HCT116 (cell line): Measurements from ENCODE around the gene IFNA13. TPM values are rescaled to one million over a fixed set of nuclear protein-coding genes. Genes with fewer than 3 reads are reported as not detected.

ENCODE experiments used
- ATAC-seq: fragments of 200-7000 bp; cut with Tn5 transposase; 2 replicates; pipeline ENCODE4 v1.9.1; 2020; ENCODE audit warnings: mild to moderate bottlenecking, moderate library complexity
- BruUV-seq: library from RNA; stranded (reverse); fragments of 400-500 nt; replicated peaks from 2 replicates; lab custom pipeline; 2021; lab: Mats Ljungman, UMichigan
- CTCF ChIA-PET: fragments of 300-600 bp; sonication (Branson Sonifier 250); formaldehyde crosslinking; loops from one replicate; lab custom pipeline; 2021; ENCODE audit warnings: antibody characterized with exemption; lab: Charles Lee
- POLR2A ChIA-PET: fragments of 300-600, 350-600 bp; sonication (Branson Sonifier 250); formaldehyde crosslinking; loops from one replicate; lab custom pipeline; 2021; ENCODE audit warnings: antibody characterized with exemption; lab: Charles Lee
- RAD21 ChIA-PET, 2 experiments: fragments of 300-600 bp; sonication (Branson Sonifier 250); formaldehyde crosslinking; loops; one replicate each; lab custom pipeline; 2023; ENCODE audit warnings: low total read pairs in 2 of 2; ENCODE audit not compliant: uncharacterized antibody in 2 of 2, unreplicated experiment in 2 of 2, low non-redundant PET in 1 of 2; lab: Charles Lee
- DNase-seq: peaks from one replicate; pipeline ENCODE4 v3.0.0-alpha.2; 2010; ENCODE audit warnings: low read depth, low spot score
- H2AFZ ChIP-seq: fragments of 200-600 bp; shearing (Covaris generic), sonication (generic); 2 replicates; pipeline ENCODE4 v1.6.1; 2017; ENCODE audit warnings: low read depth, mixed run types, mixed read lengths, antibody characterized with exemption, low read length; ENCODE audit not compliant: poor library complexity, severe bottlenecking
- H3K27ac ChIP-seq: 2 replicates; pipeline ENCODE4 v1.5.1; 2012; ENCODE audit warnings: low read depth, low read length
- H3K27me3 ChIP-seq: fragments of 200-600 bp; sonication (generic); 2 replicates; pipeline ENCODE4 v1.6.1; 2016; ENCODE audit warnings: mixed run types, low read length, mixed read lengths; ENCODE audit not compliant: insufficient read depth
- H3K36me3 ChIP-seq, 2 experiments: fragments of 200-500 bp in 1 of 2; fragments of 200-600 bp in 1 of 2; sonication (Bioruptor generic) in 1 of 2; sonication (generic) in 1 of 2; 2 replicates each; pipeline versions ENCODE4 v1.5.1 to v1.6.1; 2014 to 2016; ENCODE audit warnings: low read length in 2 of 2, inconsistent platforms in 1 of 2, mixed read lengths in 1 of 2, mixed run types in 1 of 2; ENCODE audit not compliant: insufficient read depth in 2 of 2, control insufficient read depth in 1 of 2
- H3K4me1 ChIP-seq, 2 experiments: fragments of 200-600 bp in 1 of 2; sonication (generic) in 1 of 2; 2 replicates each; pipeline versions ENCODE4 v1.5.1 to v1.6.1; 2012 to 2017; ENCODE audit warnings: low read length in 2 of 2, inconsistent platforms in 1 of 2, mild to moderate bottlenecking in 1 of 2, mixed read lengths in 1 of 2, mixed run types in 1 of 2, moderate library complexity in 1 of 2; ENCODE audit not compliant: insufficient read depth in 2 of 2, control insufficient read depth in 1 of 2
- H3K4me2 ChIP-seq: fragments of 200-600 bp; sonication (generic); 2 replicates; pipeline ENCODE4 v1.6.1; 2017; ENCODE audit warnings: mixed run types, low read length, mixed read lengths
- H3K4me3 ChIP-seq, 2 experiments: fragments of 200-600 bp in 1 of 2; sonication (generic) in 1 of 2; replicated peaks in 1 of 2; 2 replicates each; pipeline ENCODE4 v1.5.1; 2011 to 2016; ENCODE audit warnings: low read length in 2 of 2, control low read depth in 1 of 2, low read depth in 1 of 2, mild to moderate bottlenecking in 1 of 2, mixed read lengths in 1 of 2, mixed run types in 1 of 2
- H3K79me2 ChIP-seq: fragments of 200-600 bp; sonication (generic); 2 replicates; pipeline ENCODE4 v1.6.1; 2017; ENCODE audit warnings: mild to moderate bottlenecking, mixed run types, low read length, moderate library complexity, mixed read lengths; ENCODE audit not compliant: insufficient read depth
- H3K9ac ChIP-seq: fragments of 200-600 bp; sonication (generic); 2 replicates; pipeline ENCODE4 v1.6.1; 2016; ENCODE audit warnings: low read length, mixed read lengths
- H3K9me2 ChIP-seq: fragments of 200-600 bp; sonication (generic), shearing (Covaris generic); 2 replicates; pipeline ENCODE4 v1.6.1; 2017; ENCODE audit warnings: mixed run types, mild to moderate bottlenecking, moderate library complexity; ENCODE audit not compliant: insufficient read depth
- H3K9me3 ChIP-seq, 2 experiments: fragments of 200-500 bp in 1 of 2; fragments of 200-600 bp in 1 of 2; sonication (Bioruptor generic) in 1 of 2; sonication (generic) in 1 of 2; 2 replicates each; pipeline ENCODE4 v1.6.1; 2014 to 2017; ENCODE audit warnings: low read length in 2 of 2, mixed read lengths in 2 of 2, inconsistent platforms in 1 of 2, low read depth in 1 of 2, mild to moderate bottlenecking in 1 of 2, mixed run types in 1 of 2, moderate library complexity in 1 of 2; ENCODE audit not compliant: control insufficient read depth in 1 of 2, insufficient read depth in 1 of 2
- H4K20me1 ChIP-seq: fragments of 200-600 bp; sonication (generic), shearing (Covaris generic); 2 replicates; pipeline ENCODE4 v1.6.1; 2017; ENCODE audit warnings: mixed run types, mild to moderate bottlenecking, moderate library complexity; ENCODE audit not compliant: insufficient read depth
- ATF3 ChIP-seq: IDR thresholded peaks from 2 replicates; pipeline ENCODE4 v1.6.1; 2012
- CBX3 ChIP-seq: IDR thresholded peaks from 2 replicates; pipeline ENCODE4 v1.6.1; 2012; ENCODE audit warnings: low read depth
- CTCF ChIP-seq, 3 experiments: fragments of 200-600 bp in 1 of 3; sonication (generic) in 1 of 3; IDR thresholded peaks in 2 of 3; conservative IDR thresholded peaks in 1 of 3; 2 replicates each; pipeline ENCODE4 v1.5.1; 2012 to 2017; ENCODE audit warnings: low read depth in 2 of 3, low read length in 2 of 3, antibody characterized with exemption in 1 of 3, borderline replicate concordance in 1 of 3, control low read depth in 1 of 3, mild to moderate bottlenecking in 1 of 3, mixed read lengths in 1 of 3, mixed run types in 1 of 3, moderate library complexity in 1 of 3; ENCODE audit not compliant: insufficient read depth in 1 of 3
- EGR1 ChIP-seq: IDR thresholded peaks from 2 replicates; pipeline ENCODE4 v1.6.1; 2012; ENCODE audit warnings: low read depth
- ELF1 ChIP-seq: IDR thresholded peaks from 2 replicates; pipeline ENCODE4 v1.6.1; 2012; ENCODE audit warnings: low read depth, borderline replicate concordance
- EZH2 ChIP-seq: fragments of 200-600 bp; sonication (generic); IDR thresholded peaks from 2 replicates; pipeline ENCODE4 v1.6.1; 2017; ENCODE audit warnings: antibody characterized with exemption, mixed run types
- POLR2AphosphoS5 ChIP-seq: IDR thresholded peaks from 2 replicates; pipeline ENCODE4 v1.6.1; 2011; ENCODE audit warnings: mild to moderate bottlenecking, low read depth, low read length, moderate library complexity
- SIN3A ChIP-seq: IDR thresholded peaks from 2 replicates; pipeline ENCODE4 v1.6.1; 2012; ENCODE audit warnings: low read depth
- SP1 ChIP-seq: IDR thresholded peaks from 2 replicates; pipeline ENCODE4 v1.6.1; 2012; ENCODE audit warnings: low read depth
- TCF7L2 ChIP-seq: IDR thresholded peaks from 2 replicates; pipeline ENCODE4 v1.7.0; 2011; ENCODE audit warnings: borderline replicate concordance, inconsistent platforms; ENCODE audit not compliant: insufficient read depth, insufficient read length; ENCODE audit errors: extremely low read depth
- YY1 ChIP-seq: IDR thresholded peaks from 2 replicates; pipeline ENCODE4 v1.6.1; 2011; ENCODE audit warnings: low read length, low read depth, moderate library complexity, mild to moderate bottlenecking; ENCODE audit not compliant: insufficient replicate concordance; ENCODE audit errors: extremely low read depth
- intact Hi-C: fragments of 100-400 bp; cut with micrococcal nuclease; formaldehyde crosslinking; loops from 2 replicates; pipeline ENCODE4 v1.10.0; 2022
- total RNA-seq: library from RNA; stranded (reverse); gene quantifications from one replicate; pipeline ENCODE4 v1.2.1, GENCODE V29; 2021; ENCODE audit not compliant: unreplicated experiment

The IFNA13 gene
- total RNA-seq, 1 experiment from 2014 or later = not detected

DNA sequence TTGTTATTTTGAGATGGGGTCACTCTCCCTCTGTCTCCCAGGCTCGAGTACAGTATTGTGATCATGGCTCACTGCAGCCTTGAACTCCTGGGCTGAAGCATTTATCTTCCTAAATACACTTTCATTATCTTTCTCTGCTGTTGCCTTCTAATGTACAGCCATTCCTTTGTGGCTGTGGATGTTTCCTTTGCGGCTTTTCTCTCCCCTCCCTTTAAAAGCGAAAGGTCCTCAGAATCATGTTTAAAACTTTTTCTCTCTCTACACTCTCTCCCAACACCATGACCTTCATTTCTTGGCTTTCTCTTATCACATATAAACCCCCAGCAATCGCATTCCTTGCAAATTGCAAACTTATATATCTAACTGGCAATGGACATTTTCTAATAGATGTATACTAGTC lies 15.8 kb upstream of the IFNA13 start:
- H3K9me3 ChIP-seq = no peaks in the 10 kb centered on the region
- intact Hi-C loops = no loop called here

More for the DNA sequence above, 15.8 kb upstream of the IFNA13 start:
- no peak overlapping the region for H2AFZ ChIP-seq
- H3K4me3 ChIP-seq = no peak overlapping the region
- H3K4me1 ChIP-seq = no peaks in the 10 kb centered on the region
- H3K36me3 ChIP-seq = no peaks in the 10 kb centered on the region
- H3K9me2 ChIP-seq = no peaks in the 10 kb centered on the region
- no peaks in the 10 kb centered on the region for H3K27me3 ChIP-seq
- TF ChIP-seq CBX3 = no peak
- TF ChIP-seq ELF1 = no peak
- no peak for TF ChIP-seq EGR1
- no peak for TF ChIP-seq SP1
- TF ChIP-seq TCF7L2 = no peak
- no peak for TF ChIP-seq CTCF (IDR thresholded peaks at IDR 0.05 in 2 of 3, conservative IDR thresholded peaks at IDR 0.05 in 1 of 3; ENCODE audit: borderline replicate concordance in 1 of 3, insufficient read depth in 1 of 3, low read depth in 2 of 3, low read length in 2 of 3)
- TF ChIP-seq ATF3 = no peak
- TF ChIP-seq POLR2AphosphoS5 = no peak
- no peak for TF ChIP-seq SIN3A
- TF ChIP-seq EZH2 = no peak
- TF ChIP-seq YY1 = no peak
- H3K9ac ChIP-seq = no peak overlapping the region
- ATAC-seq (no peak), DNase-seq (no peak)
- no peak overlapping the region for H3K27ac ChIP-seq
- no peak overlapping the region for H3K4me2 ChIP-seq
- ChIA-PET CTCF (no interaction called here), RAD21 (no interaction called here), POLR2A (no interaction called here)
- no peaks in the 10 kb centered on the region for H3K79me2 ChIP-seq
- no peaks in the 10 kb centered on the region for H4K20me1 ChIP-seq
- no TSS peak for BruUV-seq
